ENCODE data around the gene NAA11. TPM values are rescaled to one million over a fixed set of nuclear protein-coding genes. Genes with fewer than 3 reads are reported as not detected.
"Not testable (repeated sequence)": the region's sequence is repeated elsewhere in the genome, so short reads cannot be mapped to it uniquely, and the experiment has no call there.

NAA11 gene
- total RNA-seq, 1 experiment from 2014 or later, result not detected

DNA sequence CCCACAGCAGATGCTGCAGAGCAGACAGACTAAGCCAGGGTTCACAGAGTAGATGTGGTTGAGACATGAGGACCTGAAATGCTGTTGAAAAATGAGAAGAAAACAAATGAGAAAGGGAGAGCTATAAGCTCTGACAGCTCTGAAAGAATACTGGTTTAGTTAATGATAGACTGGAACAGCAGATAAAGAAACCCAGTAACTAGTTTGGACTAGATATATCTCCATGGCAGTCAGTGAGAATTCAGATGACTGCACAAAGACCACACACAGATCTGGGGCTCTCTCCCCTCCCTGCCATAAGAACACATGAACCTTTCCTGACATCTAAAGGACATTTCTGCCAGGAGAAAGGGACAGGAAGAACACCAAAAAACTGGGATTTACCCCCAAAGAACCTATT is 8.2 kb downstream of the NAA11 start:
- in situ Hi-C loops (cut with HindIII; ENCODE audit: low sequenced_read_pairs), result no loop called here
- no peak for DNase-seq (ENCODE audit: low spot score)

DNA sequence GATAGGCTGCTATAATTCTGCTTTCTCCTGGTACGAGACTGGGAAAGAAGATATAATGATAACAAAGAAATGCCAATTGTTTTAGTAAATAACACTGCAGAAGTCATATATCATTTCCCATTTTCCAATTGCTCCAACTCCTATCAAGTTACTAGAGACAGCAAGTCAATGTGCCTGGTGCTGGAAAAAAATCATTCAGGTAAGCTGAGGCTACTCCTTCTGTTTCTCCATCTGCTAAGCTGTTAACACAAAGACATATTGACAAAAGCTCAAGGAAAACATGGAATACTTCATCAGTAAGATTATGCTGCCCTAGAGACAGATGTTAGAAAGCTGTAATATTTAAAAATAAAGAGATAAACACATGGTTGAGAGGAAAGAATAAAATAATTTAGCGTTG is 10.0 kb downstream of the NAA11 start:
- DNase-seq (ENCODE audit: low spot score), result no peak
- in situ Hi-C loops (cut with HindIII; ENCODE audit: low sequenced_read_pairs), result no loop called here

DNA sequence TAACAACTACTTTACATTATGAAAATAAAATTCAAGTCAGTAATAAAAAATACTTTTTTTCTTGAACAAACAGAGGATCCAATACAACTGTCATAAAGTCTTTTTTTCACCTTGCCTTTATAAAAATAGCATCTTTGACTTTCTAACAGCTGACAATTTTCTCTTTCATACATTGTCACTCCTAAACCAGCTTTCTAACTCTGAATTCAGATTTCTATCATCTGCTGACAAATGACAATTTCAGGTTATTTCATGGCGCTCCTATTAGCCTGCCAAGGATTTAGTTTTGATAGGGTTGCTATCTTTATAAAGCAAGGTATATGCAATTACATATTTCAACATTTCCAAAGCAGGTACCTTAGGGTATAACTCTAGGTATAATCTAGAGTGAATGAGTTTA is 14.6 kb downstream of the NAA11 start:
- in situ Hi-C loops (cut with HindIII; ENCODE audit: low sequenced_read_pairs), result no loop called here
- no peak for DNase-seq (ENCODE audit: low spot score)

DNA sequence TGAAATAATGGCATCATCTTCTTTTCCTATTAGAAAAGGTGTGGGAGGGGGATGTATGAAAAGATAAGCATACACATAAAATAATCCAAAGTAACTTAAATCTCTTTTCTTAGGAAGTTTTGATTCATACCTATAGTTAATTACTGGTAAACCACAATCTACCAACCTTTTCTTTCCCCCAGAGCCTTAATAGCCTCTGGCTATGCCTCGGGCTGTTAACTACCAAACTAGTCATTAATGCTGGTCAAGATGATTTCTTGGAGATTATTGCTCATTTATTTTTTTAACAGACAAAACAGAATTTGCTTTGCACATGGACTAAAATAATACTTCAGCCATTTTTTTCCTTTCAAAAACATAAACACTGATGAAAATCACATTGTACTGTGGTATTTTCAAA is 16.9 kb downstream of the NAA11 start:
- no peak for DNase-seq (ENCODE audit: low spot score)
- in situ Hi-C loops (cut with HindIII; ENCODE audit: low sequenced_read_pairs), result no loop called here

DNA sequence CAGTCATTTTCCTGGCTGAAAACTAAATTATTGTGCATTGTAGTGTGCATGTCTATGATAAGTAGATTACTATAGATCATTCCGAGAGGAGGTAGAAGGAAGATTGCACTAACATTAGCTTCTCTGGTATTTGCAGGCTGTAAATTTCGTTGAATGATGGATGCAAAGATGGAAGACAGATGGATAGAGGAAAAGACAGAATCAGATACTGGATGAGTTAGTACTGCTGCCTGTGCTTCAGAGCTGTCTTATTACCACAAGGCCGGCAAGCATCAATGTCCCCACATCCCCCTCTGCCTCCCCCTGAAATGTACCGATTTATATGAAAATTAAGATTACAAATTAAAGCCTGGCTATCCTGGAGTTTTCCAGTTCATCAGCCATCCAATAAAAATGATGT is 17.7 kb downstream of the NAA11 start:
- in situ Hi-C loops (cut with HindIII; ENCODE audit: low sequenced_read_pairs), result no loop called here
- no peak for DNase-seq (ENCODE audit: low spot score)

DNA sequence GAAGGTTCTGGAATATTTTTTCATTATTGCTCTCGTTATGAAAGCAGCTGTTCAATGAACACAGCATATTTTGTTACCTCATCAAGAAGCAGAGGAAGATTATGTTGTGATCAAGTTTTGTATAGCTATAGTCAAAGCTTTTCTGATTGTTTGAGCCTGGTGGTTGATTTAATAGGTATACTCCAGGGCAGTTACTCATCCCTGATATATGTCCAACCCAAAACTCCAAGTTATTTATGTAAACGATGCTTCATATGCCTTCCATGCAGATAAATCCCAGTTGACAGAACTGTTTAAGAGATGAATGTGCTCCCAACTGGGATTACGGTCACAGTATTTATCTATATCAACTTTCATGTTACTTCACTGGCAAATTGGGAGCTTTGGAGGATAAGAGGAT is 19.1 kb downstream of the NAA11 start:
- in situ Hi-C loops (cut with HindIII; ENCODE audit: low sequenced_read_pairs), result no loop called here

DNA sequence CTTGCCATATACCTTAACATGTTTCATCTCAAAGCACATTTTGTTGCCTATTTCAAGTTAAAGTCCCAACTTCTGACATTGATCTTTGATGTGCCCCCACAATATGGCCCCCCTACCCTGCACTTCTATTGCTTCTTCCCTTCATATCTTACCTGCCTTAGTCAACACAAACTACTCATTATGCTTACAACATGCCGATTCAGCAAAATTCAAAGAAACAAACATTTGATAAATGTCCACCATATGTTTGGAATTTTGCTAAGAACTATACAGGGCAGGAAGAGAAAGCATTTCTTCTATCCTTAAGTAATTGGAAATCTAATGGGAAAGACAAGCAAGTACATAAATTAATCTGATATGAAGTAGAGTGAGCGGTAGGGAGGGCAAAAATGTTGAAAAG is 25.6 kb downstream of the NAA11 start:
- DNase-seq (ENCODE audit: low spot score), result no peak
- in situ Hi-C loops (cut with HindIII; ENCODE audit: low sequenced_read_pairs), result no loop called here

More for the DNA sequence above, 19.1 kb downstream of the NAA11 start:
- DNase-seq (ENCODE audit: low spot score), result no peak

DNA sequence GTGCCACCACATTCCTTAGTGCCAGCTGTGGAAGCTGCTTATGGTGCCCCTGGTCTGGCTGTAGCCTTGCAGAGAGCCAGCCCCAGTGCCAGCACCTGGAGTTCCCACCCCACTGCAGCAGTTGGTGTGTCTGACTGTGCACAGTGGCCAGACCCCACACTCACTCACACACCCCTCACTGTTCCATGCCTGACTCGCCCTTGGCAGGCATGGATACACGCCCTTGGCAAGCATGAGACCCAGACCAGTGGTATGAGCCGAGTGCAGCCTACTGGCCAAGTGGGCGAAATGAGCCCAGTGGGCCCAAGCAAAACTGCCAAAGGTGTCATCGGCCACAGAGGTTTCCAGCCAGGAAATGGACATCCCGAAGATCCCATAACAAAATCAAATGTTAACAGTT is 27.4 kb downstream of the NAA11 start:
- DNase-seq (ENCODE audit: low spot score), result no peak
- in situ Hi-C loops (cut with HindIII; ENCODE audit: low sequenced_read_pairs), result no loop called here

DNA sequence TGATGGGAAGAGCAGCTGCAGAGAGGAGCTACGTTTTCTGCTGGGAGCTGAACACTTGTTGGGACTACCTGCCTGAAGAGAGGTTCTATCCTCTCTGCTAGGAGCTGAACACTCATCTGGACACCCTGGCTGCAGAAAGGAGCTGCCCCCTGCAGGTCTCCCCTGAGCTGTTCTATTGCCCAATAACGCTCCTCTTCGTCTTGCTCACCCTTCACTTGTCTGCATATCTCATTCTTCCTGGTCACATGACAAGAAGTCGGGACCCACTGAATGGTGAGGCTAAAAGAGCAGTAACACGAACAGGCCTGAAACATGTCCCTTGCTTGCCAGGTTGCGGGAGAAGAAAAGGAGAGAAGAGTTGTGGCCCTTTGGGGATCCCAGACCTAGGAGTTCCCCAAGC is 27.8 kb downstream of the NAA11 start:
- DNase-seq (ENCODE audit: low spot score), result no peak
- in situ Hi-C loops (cut with HindIII; ENCODE audit: low sequenced_read_pairs), result no loop called here

DNA sequence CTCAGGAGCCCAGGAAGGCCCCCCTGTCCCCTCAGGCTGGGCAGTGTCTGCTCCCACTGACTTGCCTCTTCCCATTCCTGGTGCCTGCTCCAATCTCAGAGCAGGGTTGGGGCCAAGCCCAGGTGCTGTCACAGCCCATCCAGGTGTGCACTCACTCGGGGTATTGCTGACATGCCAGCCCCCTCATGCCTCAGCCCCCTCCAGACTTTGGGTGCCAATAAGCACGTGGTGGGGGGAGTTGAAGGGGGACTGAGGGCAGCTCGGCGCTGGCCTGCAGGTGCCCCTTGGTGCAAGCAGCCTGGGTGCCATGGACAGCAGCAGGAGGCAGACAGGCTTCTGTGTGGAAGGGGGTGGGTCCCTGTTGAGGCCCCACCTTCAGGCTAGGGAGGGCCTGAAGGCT is 28.4 kb downstream of the NAA11 start:
- in situ Hi-C loops (cut with HindIII; ENCODE audit: low sequenced_read_pairs), result no loop called here
- DNase-seq (ENCODE audit: low spot score), result no peak

DNA sequence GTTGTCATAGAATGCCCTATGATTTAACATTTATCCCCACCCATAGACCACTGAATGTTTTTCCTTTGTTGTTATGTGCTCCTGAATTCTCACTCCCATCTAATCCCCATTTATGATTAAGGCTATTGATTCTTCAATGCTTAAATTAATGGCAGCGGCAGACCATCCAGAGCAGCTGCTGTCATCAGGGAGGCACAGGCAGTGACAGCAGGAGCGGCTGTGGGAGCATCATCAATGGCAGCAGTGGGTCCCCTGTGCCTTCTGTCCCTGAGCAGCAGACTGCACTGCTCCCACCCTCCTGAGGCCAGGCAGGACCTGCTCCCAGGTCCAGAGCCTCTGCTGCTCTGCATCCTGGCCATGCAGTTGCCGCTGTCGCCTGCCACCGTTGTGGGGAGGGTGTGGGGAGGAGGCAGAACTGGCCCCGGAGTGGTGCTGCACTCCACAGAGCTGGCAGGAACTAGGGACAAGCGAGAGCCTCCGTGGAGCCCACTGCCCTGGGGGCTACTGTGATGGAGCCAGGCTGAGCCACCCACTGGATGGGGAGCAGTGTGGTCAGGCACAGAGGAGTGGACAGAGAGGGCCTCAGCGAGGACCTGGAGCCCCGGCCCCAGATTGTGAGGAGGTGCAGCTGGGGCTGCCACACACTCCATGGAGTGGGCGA is 29.0 kb downstream of the NAA11 start:
- DNase-seq (ENCODE audit: low spot score), result no peak
- in situ Hi-C loops (cut with HindIII; ENCODE audit: low sequenced_read_pairs), result no loop called here

DNA sequence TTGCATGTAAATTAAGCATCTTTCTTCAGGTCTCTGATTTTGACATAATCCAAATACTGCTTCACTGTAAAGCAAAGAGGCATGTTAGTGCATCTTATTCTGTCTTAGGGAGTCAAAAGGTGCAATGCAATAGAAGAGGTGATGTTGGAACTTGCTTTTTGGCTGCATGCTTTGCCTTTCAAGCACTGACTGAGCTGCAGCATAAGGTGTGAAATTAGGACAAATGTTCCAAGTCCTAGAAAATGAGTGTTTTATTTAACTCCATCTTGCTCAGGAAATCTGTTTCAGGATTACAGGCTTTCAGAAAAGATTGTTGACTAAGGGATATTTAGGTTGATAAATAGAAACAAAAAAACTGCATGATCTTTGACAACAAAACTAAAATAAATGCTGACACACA is 30.8 kb downstream of the NAA11 start:
- in situ Hi-C loops (cut with HindIII; ENCODE audit: low sequenced_read_pairs), result no loop called here
- DNase-seq (ENCODE audit: low spot score), result peak; percentile 56

DNA sequence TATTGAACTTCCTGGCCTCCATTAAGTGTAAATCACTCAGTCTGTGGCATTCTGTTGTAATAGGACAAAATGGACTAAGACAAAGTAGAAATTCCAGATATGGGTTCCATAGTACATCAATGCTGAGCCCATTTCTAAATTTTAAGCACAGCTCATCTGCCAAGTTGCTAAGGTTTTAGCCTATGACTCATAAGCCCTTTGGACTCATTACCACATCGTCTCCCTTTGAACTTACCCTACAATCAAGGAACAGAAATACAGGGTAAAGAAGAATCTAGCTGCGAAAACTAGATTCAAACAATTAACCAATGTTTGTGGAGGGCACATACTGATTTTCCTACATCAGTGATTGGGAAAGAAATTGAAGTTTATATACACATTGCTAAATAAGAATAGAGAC is 31.8 kb downstream of the NAA11 start:
- no peak for DNase-seq (ENCODE audit: low spot score)
- in situ Hi-C loops (cut with HindIII; ENCODE audit: low sequenced_read_pairs), result no loop called here

DNA sequence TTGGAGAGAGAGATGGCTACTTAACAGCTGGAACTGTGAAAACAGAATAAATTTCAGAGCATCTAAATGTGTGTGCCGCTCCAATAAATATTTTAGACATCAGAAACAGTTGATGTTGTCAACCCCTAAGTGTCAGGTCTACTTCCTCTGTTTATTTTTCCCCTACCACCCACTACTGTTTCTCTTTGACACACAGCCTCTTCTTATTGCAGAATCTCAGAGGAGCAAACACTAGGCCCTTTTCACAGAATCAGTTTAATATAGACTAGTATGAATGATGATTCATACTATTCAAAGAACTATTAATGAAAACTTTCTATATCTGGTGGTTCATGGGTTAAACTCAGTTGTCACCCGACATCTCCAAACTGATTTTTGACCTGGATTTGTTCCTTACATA is 33.9 kb downstream of the NAA11 start:
- in situ Hi-C loops (cut with HindIII; ENCODE audit: low sequenced_read_pairs), result no loop called here

DNA sequence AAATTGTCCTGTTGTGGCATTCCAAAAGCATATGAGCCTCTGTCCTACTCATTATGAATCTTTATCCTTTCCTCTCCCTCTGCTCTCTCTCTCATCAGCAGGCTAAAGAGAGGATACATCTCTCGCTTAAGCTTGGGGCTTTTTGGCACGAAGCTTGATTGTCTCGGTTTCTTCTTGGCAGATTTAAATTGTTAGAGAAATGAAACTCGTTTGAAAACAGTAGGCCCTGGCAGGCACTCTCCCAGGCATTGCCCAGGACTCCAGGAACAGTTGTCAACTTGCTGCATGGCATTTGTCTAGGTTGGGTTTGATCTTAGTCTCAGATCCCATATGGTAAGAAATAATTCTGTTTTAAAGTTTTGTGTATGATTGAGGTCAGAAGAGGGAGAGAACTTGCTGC is 35.5 kb downstream of the NAA11 start:
- peak; percentile 90 for DNase-seq (ENCODE audit: low spot score)
- in situ Hi-C loops (cut with HindIII; ENCODE audit: low sequenced_read_pairs), result no loop called here

More for the DNA sequence above, 33.9 kb downstream of the NAA11 start:
- DNase-seq (ENCODE audit: low spot score), result no peak

DNA sequence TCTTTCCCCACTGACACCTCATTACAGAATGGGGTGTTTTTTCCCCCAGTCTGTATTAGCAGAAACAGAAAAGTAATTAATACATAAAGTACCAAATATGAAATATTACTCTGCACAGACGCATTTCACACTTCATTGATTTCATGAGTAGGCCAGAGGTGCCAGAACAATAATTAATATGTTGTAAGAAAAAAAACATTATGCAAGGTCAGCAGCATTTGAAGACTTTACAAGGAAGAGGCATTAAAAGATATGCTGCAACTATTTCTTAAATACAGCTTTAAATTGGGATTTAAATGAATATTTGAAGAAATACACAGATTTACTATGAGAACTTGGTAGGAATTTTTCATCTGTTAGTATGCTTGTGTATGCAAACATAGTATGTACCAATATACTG is 37.7 kb downstream of the NAA11 start:
- in situ Hi-C loops (cut with HindIII; ENCODE audit: low sequenced_read_pairs), result no loop called here
- DNase-seq (ENCODE audit: low spot score), result no peak

DNA sequence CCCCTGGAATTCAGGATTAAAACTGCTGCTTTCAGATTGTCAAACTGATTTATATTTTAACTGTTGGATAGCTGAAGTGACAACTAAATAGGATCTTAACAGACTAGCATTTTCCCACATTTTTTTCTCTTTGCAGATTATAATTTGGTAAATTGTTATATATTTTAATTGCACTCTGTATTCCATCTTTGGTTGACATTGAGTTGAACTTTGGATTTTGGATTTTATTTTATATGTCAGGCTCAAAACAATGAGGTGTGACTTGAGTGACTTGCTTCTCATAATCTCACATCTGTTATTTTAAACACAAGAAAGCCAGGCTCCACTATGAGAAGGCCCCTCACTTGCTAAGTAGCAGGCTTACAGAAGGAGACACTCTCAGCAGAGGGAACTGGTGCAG is 38.1 kb downstream of the NAA11 start:
- in situ Hi-C loops (cut with HindIII; ENCODE audit: low sequenced_read_pairs), result no loop called here
- DNase-seq (ENCODE audit: low spot score), result no peak

DNA sequence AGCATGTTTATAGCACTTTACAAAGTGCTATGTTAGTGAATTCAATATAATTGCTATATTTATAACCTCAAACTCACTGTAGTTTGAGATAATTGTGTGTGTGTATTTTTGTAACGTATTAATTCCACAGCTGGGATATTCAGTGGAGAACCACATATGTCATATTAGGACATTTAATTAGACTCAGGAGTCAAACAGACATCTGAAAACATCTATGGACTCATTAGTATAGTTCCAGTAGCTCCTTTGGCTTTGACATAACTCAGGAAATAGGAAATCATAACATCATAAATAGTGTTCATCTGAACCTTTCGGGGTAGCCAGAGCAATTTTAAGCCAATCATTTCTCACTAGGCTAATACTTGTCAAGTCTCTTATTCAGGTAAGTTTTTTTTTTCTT is 38.8 kb downstream of the NAA11 start:
- in situ Hi-C loops (cut with HindIII; ENCODE audit: low sequenced_read_pairs), result no loop called here

DNA sequence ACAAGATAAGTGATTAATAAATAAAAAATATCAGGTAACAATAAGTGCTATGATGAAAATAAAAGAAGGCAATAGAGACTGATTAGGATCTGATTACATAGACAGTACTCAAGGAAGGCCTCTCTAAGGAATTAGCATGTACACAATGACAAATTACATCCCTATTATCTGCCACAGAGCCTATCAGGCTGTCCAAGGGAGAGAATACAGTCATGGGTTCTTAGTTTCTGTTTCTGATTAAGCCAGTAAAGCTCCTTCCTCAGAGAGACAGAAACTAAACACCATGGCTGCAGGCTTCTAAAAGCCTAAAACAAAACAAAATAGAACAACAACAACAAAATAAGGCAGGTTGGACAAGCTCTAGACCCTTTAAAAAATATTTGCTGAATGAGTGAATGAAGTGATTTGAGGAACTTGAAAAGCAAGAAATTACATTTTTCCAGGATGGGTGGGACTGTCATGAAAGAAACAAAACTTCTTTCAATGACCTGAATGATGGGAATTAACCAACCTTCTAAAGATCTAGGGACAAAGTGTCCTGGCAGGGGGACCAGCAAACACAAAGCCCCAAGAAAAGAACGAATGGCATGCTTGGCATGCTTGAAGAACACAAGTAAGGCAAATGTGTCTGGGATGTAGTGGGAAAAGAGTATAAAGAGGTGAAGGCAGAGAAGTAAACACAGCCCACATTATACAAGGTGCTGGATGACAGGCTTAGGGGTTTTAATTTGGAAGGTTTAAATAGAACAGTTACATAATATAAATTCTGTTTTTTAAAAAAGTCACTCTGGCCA is 44.1 kb downstream of the NAA11 start:
- in situ Hi-C loops (cut with HindIII; ENCODE audit: low sequenced_read_pairs), result no loop called here
- DNase-seq (ENCODE audit: low spot score), result no peak

More for the DNA sequence above, 38.8 kb downstream of the NAA11 start:
- DNase-seq (ENCODE audit: low spot score), result no peak

DNA sequence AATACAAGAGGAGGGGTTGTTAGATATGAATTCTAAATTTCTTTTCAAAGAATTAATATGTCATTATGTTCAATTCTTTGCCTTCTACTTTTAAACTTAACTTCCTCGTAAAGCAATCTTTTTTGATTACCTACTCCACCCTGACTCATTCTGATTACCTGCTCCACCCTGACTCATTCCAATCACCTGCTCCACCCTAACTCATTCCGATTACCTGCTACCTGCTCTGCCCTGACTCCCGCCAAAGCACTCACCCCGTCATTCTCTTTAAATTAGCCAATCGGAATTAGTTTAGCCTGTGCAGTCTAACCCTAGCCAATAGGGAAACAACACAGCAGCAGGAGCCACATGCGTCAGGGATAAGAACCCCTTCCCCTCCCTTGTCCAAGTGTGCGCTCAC is 48.4 kb downstream of the NAA11 start:
- in situ Hi-C loops (cut with HindIII; ENCODE audit: low sequenced_read_pairs); DNase-seq (ENCODE audit: low spot score): not testable (repeated sequence)

DNA sequence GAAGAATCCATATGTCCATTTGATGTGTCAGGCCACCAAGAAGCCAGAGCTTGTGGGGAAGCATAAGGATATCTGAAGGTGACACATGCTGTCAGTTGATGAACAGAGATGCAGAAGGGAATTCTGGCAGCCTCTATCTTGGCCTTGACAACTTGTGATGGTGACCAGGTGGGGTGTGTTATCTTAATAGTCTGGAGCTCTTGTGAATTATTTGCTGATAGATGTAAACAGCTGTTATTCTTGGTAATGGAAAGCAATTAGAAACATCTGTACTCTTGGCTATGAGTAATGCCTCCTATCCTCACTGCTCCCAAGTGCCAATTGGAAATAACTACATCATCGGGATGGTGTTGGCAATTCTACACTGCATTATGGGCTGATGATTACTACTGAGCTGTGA is 51.9 kb downstream of the NAA11 start:
- in situ Hi-C loops (cut with HindIII; ENCODE audit: low sequenced_read_pairs), result no loop called here
- DNase-seq (ENCODE audit: low spot score), result no peak

Data from G401 (cell line).